Stomach (tissue), 9 donors: ENCODE results near the gene ROCK2. TPM values are rescaled to one million over a fixed set of nuclear protein-coding genes. Genes with fewer than 3 reads are reported as not detected.

Source experiments
- DNase-seq, 2 donors: peaks; one replicate each; pipeline versions ENCODE4 v3.0.0 to v3.0.0-alpha.2; 2013 to 2019
- H3K27ac ChIP-seq, 5 donors: fragments of 200-600 bp in 4 of 5; sonication (generic) in 4 of 5; one replicate each; pipeline ENCODE4 v1.5.1; 2013 to 2019; ENCODE audit warnings: mild to moderate bottlenecking in 1 of 5, moderate library complexity in 1 of 5
- H3K27me3 ChIP-seq, 3 donors: fragments of 200-600 bp; sonication (generic); one replicate each; pipeline ENCODE4 v1.5.1; 2017 to 2019; ENCODE audit warnings: mixed run types in 1 of 3
- H3K36me3 ChIP-seq, 4 donors: fragments of 200-600 bp; sonication (generic); 1 replicate in 3 of 4; 2 replicates in 1 of 4; pipeline ENCODE4 v1.5.1; 2016 to 2019
- H3K4me1 ChIP-seq, 4 donors: fragments of 200-600 bp; sonication (generic); one replicate each; pipeline ENCODE4 v1.5.1; 2016 to 2019
- H3K4me3 ChIP-seq, 4 donors: fragments of 200-600 bp; sonication (generic) in 3 of 4; one replicate each; pipeline ENCODE4 v1.5.1; 2016 to 2019; ENCODE audit warnings: mild to moderate bottlenecking in 1 of 4
- H3K9me3 ChIP-seq, 4 donors: fragments of 200-600 bp; sonication (generic); one replicate each; pipeline ENCODE4 v1.5.1; 2016 to 2019
- CTCF ChIP-seq, 7 experiments: fragments of 450-650 bp in 4 of 7; fragments of 200-600 bp in 3 of 7; sonication (generic) in 3 of 7; IDR thresholded peaks; one replicate each; pipeline ENCODE4 v1.5.1; 2016 to 2019; ENCODE audit warnings: antibody characterized with exemption in 7 of 7, control low read depth in 2 of 7, mild to moderate bottlenecking in 1 of 7
- EP300 ChIP-seq: sonication (generic); formaldehyde crosslinking; IDR thresholded peaks from one replicate; pipeline ENCODE4 v1.6.1; 2017; ENCODE audit warnings: antibody characterized with exemption
- POLR2A ChIP-seq, 4 donors: fragments of 450-650 bp; IDR thresholded peaks; one replicate each; pipeline ENCODE4 v1.6.1; 2016; ENCODE audit warnings: antibody characterized with exemption in 4 of 4, control low read depth in 2 of 4, mild to moderate bottlenecking in 1 of 4, moderate library complexity in 1 of 4
- POLR2AphosphoS5 ChIP-seq, 3 donors: sonication (generic); formaldehyde crosslinking; IDR thresholded peaks; one replicate each; pipeline ENCODE4 v1.6.1; 2016; ENCODE audit warnings: antibody characterized with exemption in 3 of 3
- WGBS, 5 donors: extraction: QIAGEN DNeasy Blood & Tissue Kit in 3 of 5; methylation state at CpG; one replicate each; pipeline versions ENCODE4 v1.1.5 to v1.1.7; 2013 to 2018; 5-methylcytosine and 5-hydroxymethylcytosine counted together
- intact Hi-C: fragments of 100-400 bp; cut with DNase I; formaldehyde crosslinking; loops from one replicate; pipeline ENCODE4 v1.15.1; 2023; ENCODE audit warnings: low total_unique reads
- polyA plus RNA-seq, 3 donors: library from polyadenylated mRNA; stranded (reverse); fragments of 200-250 nt; gene quantifications; one replicate each; pipeline ENCODE4 v1.2.3, GENCODE V29; 2013
- total RNA-seq, 5 donors: library from RNA; depleted of rRNA; stranded (reverse); fragments of >200 nt; gene quantifications; one replicate each; pipeline versions ENCODE4 v1.1.0 to v1.2.3, GENCODE V29; 2014 to 2016
- donor health status: healthy with polysubstance abuse.
- donor health status: Bipolar disorder and iron deficiency.
- donor health status: healthy.

The ROCK2 gene
- total and polyA plus RNA-seq, 8 donors: 5.6 to 113 (median 35.9) TPM

- H3K27ac ChIP-seq: no peak overlapping the region
- H3K9me3 ChIP-seq: no peaks in the 10 kb centered on the region
- intact Hi-C loops: no loop called here
- TF ChIP-seq CTCF (IDR thresholded peaks at IDR 0.05) (no peak), POLR2A (IDR thresholded peaks at IDR 0.05) (no peak), POLR2AphosphoS5 (IDR thresholded peaks at IDR 0.05) (no peak), EP300 (no peak)
- no peak for DNase-seq
- no peaks in the 10 kb centered on the region for H3K36me3 ChIP-seq
- H3K4me1 ChIP-seq: peaks cover 0 to 64% (median 30%) of the 10 kb centered on the region in 4 donors
- no peak overlapping the region for H3K4me3 ChIP-seq
- H3K27me3 ChIP-seq: no peaks in the 10 kb centered on the region
These were observed 24.5 kb downstream of the ROCK2 start for GRCh38 chr2:11319939-11320338.

- Histone ChIP-seq H3K27me3 (no peaks in the 10 kb centered on the region), H3K4me3 (no peak overlapping the region), H3K36me3 (no peaks in the 10 kb centered on the region), H3K27ac (no peak overlapping the region), H3K4me1 (peaks cover 0 to 61% (median 30%) of the 10 kb centered on the region in 4 donors), H3K9me3 (no peaks in the 10 kb centered on the region)
- 86 to 98% (median 95%) methylated on average over 1 of the region's 1 CpG for WGBS, 5 donors
- intact Hi-C loops: no loop called here
- DNase-seq: no peak
- TF ChIP-seq POLR2A (IDR thresholded peaks at IDR 0.05) (no peak), POLR2AphosphoS5 (IDR thresholded peaks at IDR 0.05) (no peak), CTCF (IDR thresholded peaks at IDR 0.05) (no peak), EP300 (no peak)
These were observed 29.2 kb downstream of the ROCK2 start for GRCh38 chr2:11315074-11315705.

- Histone ChIP-seq H3K4me1 (peaks cover 0 to 61% (median 30%) of the 10 kb centered on the region in 4 donors), H3K27ac (no peak overlapping the region), H3K4me3 (no peak overlapping the region), H3K27me3 (no peaks in the 10 kb centered on the region), H3K9me3 (no peaks in the 10 kb centered on the region), H3K36me3 (no peaks in the 10 kb centered on the region)
- WGBS, 5 donors: 92 to 98% (median 98%) methylated on average over 1 of the region's 1 CpG
- TF ChIP-seq EP300 (no peak), POLR2A (IDR thresholded peaks at IDR 0.05) (no peak), CTCF (IDR thresholded peaks at IDR 0.05) (no peak), POLR2AphosphoS5 (IDR thresholded peaks at IDR 0.05) (no peak)
- DNase-seq: no peak
- intact Hi-C loops: no loop called here
These were observed 29.9 kb downstream of the ROCK2 start for GRCh38 chr2:11314487-11314886.

GRCh38 chr2:11312770-11313471 lies 31.5 kb downstream of the ROCK2 start:
- H3K27ac ChIP-seq: no peak overlapping the region
- no peak overlapping the region for H3K4me3 ChIP-seq
- H3K4me1 ChIP-seq: peaks cover 0 to 61% (median 30%) of the 10 kb centered on the region in 4 donors
- intact Hi-C loops: no loop called here
- TF ChIP-seq EP300: no peak
- no peak for TF ChIP-seq POLR2A (IDR thresholded peaks at IDR 0.05)
- no peak for TF ChIP-seq POLR2AphosphoS5 (IDR thresholded peaks at IDR 0.05)
- no peak for TF ChIP-seq CTCF (IDR thresholded peaks at IDR 0.05)
- no peaks in the 10 kb centered on the region for H3K27me3 ChIP-seq
- H3K9me3 ChIP-seq: no peaks in the 10 kb centered on the region
- 92 to 96% (median 93%) methylated on average over 6 of the region's 6 CpGs for WGBS, 5 donors
- no peaks in the 10 kb centered on the region for H3K36me3 ChIP-seq
- no peak for DNase-seq
